Adrenal gland (tissue), 12 donors: ENCODE results near the gene PAXIP1. TPM values are rescaled to one million over a fixed set of nuclear protein-coding genes. Genes with fewer than 3 reads are reported as not detected.

Experiments used
- DNase-seq, 7 donors: peaks; one replicate each; pipeline ENCODE4 v3.0.0-alpha.2; 2019 to 2020
- H3K27ac ChIP-seq, 5 donors: fragments of 200-600 bp; sonication (generic) in 4 of 5; 1 replicate in 3 of 5; 2 replicates in 2 of 5; pipeline versions ENCODE4 v1.5.1 to v1.8.0; 2016 to 2020; ENCODE audit warnings: mild to moderate bottlenecking in 1 of 5
- H3K27me3 ChIP-seq: fragments of 200-600 bp; 2 replicates; pipeline ENCODE4 v1.8.0; 2021
- H3K36me3 ChIP-seq, 2 donors: fragments of 200-600 bp; replicated peaks in 1 of 2; 1 replicate in 1 of 2; 2 replicates in 1 of 2; pipeline versions ENCODE4 v1.5.1 to v1.8.0; 2018 to 2022
- H3K4me1 ChIP-seq, 2 donors: fragments of 200-600 bp; replicated peaks in 1 of 2; 1 replicate in 1 of 2; 2 replicates in 1 of 2; pipeline versions ENCODE4 v1.5.1 to v1.8.0; 2018 to 2021
- H3K4me3 ChIP-seq, 4 donors: fragments of 200-600 bp; sonication (generic) in 3 of 4; one replicate each; pipeline ENCODE4 v1.5.1; 2016 to 2018
- H3K9me3 ChIP-seq, 3 donors: fragments of 200-600 bp; sonication (generic) in 1 of 3; replicated peaks in 1 of 3; 1 replicate in 2 of 3; 2 replicates in 1 of 3; pipeline versions ENCODE4 v1.5.1 to v1.8.0; 2016 to 2021
- POLR2A ChIP-seq, 2 donors: fragments of 450-650 bp; IDR thresholded peaks; one replicate each; pipeline ENCODE4 v1.6.1; 2017; ENCODE audit warnings: antibody characterized with exemption in 2 of 2, mild to moderate bottlenecking in 2 of 2, moderate library complexity in 1 of 2
- whole genome bisulfite sequencing, 4 donors: extraction: QIAGEN DNeasy Blood & Tissue Kit in 2 of 4; methylation state at CpG; one replicate each; pipeline versions ENCODE4 v1.1.5 to v1.1.7; 2013 to 2017; 5-methylcytosine and 5-hydroxymethylcytosine counted together
- intact Hi-C, 2 donors: fragments of 100-400 bp; cut with DNase I; formaldehyde crosslinking; loops; one replicate each; pipeline versions ENCODE4 v1.14.1 to v1.15.0; 2022 to 2023
- polyA plus RNA-seq, 3 donors: library from polyadenylated mRNA; stranded (reverse); fragments of 200-250 nt in 2 of 3; fragments of 350-450 nt in 1 of 3; fragmentation: Illumina TruSeq in 1 of 3; extraction: RNeasy Lipid Tissue Mini Kit (QIAGEN cat#74804) in 1 of 3; gene quantifications; one replicate each; pipeline ENCODE4 v1.2.3, GENCODE V29; 2013 to 2014
- total RNA-seq, 9 donors: library from RNA; depleted of rRNA in 4 of 9; stranded (reverse); fragments of >200 nt in 4 of 9; fragments of 120-200 nt in 1 of 9; fragmentation: NEBNext Ultra II Directional in 1 of 9; extraction: Animal tissue kit (Norgen Biotek cat#: 25700) in 1 of 9; gene quantifications; one replicate each; pipeline versions ENCODE4 v1.1.0 to v1.2.4, GENCODE V29; 2013 to 2023
- TF ChIP-seq, protein P1 (sequence below), 6 experiments: fragments of 450-650 bp in 4 of 6; fragments of 200-600 bp in 2 of 6; sonication (generic) in 1 of 6; IDR thresholded peaks; 1 replicate in 5 of 6; 2 replicates in 1 of 6; pipeline versions ENCODE4 v1.5.1 to v1.8.0; 2016 to 2021; ENCODE audit warnings: antibody characterized with exemption in 6 of 6, mild to moderate bottlenecking in 2 of 6, moderate library complexity in 1 of 6
- donor health status: healthy with polysubstance abuse.
- donor health status: Bipolar disorder and iron deficiency.
- donor health status: DM: yes; HTN: yes; CAD: no.
- donor health status: DM: no; HTN: no; CAD: no.
- donor health status: DM: no; HTN: no; CAD: no.
- donor health status: DM: yes; HTN: yes; CAD: no.

PAXIP1 gene
- total and polyA plus RNA-seq, 12 donors = 4.1 to 11.7 (median 7.8) TPM

DNA sequence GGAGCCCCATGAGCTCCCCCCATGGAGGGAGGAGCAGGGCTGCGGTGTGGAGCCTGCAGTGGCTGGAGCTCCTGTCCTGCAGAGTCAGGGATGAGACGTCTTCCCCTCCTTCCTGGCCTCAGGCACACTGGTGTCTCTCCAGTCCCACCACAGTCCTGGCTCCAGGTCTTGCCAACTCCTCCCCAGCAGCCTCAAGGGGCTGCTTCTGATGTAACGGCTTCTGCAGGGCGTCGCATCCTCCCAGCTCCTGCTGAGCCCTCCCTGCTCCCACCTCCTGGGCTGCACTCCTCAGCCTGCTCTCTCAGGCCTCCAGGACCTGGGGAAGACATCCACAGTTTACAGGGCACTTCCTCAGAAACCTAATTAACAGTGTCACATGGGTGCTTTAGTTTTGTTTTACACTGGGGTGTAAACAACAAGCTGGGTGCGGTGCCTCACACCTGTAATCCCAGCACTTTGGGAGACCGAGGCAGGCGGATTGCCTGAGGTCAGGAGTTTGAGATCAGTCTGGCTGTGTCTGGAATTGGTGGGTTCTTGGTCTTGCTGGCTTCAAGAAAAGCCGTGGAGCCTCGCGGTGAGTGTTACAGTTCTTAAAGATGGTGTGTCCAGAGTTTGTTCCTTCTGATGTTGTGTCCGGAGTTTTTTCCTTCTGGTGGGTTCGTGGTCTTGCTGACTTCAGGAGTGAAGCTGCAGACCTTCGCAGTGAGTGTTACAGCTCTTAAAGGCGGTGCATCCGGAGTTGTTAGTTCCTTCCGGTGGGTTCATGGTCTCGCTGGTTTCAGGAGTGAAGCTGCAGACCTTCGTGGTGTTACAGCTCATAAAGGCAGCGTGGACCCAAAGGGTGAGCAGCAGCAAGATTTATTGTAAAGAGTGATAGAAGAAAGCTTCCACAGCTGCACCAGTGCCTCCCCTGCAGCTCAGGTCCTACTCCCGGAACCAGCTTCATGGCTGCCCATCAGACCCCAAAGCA, 95.0 kb downstream of the PAXIP1 start:
- TF ChIP-seq, protein P1, sequence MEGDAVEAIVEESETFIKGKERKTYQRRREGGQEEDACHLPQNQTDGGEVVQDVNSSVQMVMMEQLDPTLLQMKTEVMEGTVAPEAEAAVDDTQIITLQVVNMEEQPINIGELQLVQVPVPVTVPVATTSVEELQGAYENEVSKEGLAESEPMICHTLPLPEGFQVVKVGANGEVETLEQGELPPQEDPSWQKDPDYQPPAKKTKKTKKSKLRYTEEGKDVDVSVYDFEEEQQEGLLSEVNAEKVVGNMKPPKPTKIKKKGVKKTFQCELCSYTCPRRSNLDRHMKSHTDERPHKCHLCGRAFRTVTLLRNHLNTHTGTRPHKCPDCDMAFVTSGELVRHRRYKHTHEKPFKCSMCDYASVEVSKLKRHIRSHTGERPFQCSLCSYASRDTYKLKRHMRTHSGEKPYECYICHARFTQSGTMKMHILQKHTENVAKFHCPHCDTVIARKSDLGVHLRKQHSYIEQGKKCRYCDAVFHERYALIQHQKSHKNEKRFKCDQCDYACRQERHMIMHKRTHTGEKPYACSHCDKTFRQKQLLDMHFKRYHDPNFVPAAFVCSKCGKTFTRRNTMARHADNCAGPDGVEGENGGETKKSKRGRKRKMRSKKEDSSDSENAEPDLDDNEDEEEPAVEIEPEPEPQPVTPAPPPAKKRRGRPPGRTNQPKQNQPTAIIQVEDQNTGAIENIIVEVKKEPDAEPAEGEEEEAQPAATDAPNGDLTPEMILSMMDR (IDR thresholded peaks at IDR 0.05) = no peak
- TF ChIP-seq POLR2A (IDR thresholded peaks at IDR 0.05) = no peak
- intact Hi-C loops = no loop called here
- Histone ChIP-seq H3K27me3 (no peaks in the 10 kb centered on the region), H3K36me3 (no peaks in the 10 kb centered on the region), H3K27ac (no peak overlapping the region), H3K9me3 (no peaks in the 10 kb centered on the region), H3K4me3 (no peak overlapping the region), H3K4me1 (no peaks in the 10 kb centered on the region)
- 69 to 83% (median 71%) methylated on average over 15 to 21 of the region's 21 CpGs for WGBS, 4 donors
- no peak for DNase-seq

DNA sequence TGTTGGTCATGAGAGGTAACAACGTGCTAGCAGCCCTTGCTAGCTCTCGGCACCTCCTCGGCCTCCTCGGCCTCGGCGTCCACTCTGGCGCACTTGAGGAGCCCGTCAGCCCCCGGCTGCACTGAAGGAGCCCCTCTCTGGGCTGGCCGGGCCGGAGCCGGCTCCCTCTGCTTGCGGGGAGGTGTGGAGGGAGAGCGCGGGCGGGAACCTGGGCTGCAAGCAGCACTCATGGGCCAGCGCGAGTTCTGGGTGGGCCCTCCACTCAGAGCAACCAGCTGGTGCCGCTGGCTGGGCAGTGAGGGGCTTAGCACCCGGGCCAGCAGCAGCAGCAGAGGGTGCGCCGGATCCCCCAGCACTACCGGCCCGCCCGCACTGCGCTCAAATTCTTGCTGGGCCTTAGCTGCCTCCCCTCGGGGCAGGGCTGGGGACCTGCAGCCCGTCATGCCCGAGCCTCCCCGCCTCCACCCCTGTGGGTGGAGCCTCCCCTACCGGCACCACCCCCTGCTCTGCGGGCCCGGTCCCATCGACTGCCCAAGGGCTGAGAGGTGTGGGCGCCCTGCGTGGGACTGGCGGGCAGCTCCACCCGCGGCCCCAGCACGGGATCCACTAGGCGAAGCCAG, 96.1 kb downstream of the PAXIP1 start:
- Histone ChIP-seq H3K27me3 (no peaks in the 10 kb centered on the region), H3K9me3 (no peaks in the 10 kb centered on the region), H3K27ac (no peak overlapping the region), H3K36me3 (no peaks in the 10 kb centered on the region), H3K4me1 (no peaks in the 10 kb centered on the region), H3K4me3 (no peak overlapping the region)
- intact Hi-C loops = no loop called here
- no peak for DNase-seq
- TF ChIP-seq, protein P1 (IDR thresholded peaks at IDR 0.05) = no peak
- TF ChIP-seq POLR2A (IDR thresholded peaks at IDR 0.05) = no peak
- WGBS, 4 donors = 89 to 97% (median 95%) methylated on average over 10 to 41 of the region's 41 CpGs

DNA sequence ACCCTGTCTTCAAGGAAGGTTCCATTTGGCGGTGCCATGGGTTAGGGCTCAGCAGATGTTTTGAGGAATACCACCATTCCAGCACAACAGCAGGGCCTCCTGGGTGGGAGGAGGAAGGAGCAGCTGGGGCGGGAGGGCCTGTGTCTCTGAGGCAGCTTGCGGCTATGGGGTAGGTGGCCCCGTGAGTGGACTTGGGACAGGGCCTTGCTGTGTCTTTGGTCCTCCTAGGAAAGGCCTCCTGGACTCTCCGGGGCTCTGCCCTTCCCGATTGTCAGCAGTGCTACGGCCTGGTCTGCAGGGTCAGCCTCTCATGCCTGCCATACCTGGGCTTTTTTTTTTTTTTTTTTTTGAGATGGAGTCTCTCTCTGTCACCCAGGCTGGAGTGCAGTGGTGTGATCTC, 96.7 kb downstream of the PAXIP1 start:
- intact Hi-C loops = no loop called here
- H3K27me3 ChIP-seq = no peaks in the 10 kb centered on the region
- H3K4me3 ChIP-seq = no peak overlapping the region
- no peaks in the 10 kb centered on the region for H3K36me3 ChIP-seq
- 88 to 95% (median 93%) methylated on average over 6 to 7 of the region's 7 CpGs for WGBS, 4 donors
- no peaks in the 10 kb centered on the region for H3K4me1 ChIP-seq
- TF ChIP-seq, protein P1 (IDR thresholded peaks at IDR 0.05) = no peak
- no peak for TF ChIP-seq POLR2A (IDR thresholded peaks at IDR 0.05)
- no peak overlapping the region for H3K27ac ChIP-seq
- no peak for DNase-seq
- H3K9me3 ChIP-seq = no peaks in the 10 kb centered on the region

DNA sequence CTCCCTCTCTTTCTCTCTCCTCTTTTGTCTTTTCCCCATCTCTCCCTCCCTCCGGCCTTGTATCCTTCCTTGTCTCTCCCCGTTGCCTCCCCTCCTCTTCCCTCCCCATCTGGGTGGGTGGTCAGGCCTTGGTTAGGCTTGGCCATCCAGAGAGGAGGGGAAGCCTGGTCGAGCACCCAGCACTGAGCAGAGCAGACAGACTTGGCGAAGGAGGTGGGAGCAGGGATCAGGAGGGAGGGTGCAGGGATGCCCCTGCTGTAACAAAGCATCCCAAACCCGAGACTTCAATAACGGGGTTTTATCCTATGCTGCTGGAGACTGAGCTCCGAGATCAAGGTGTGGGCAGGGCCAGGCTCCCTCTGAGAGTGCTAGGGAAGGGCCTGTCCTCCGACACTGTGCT, 97.3 kb downstream of the PAXIP1 start:
- Histone ChIP-seq H3K4me3 (no peak overlapping the region), H3K9me3 (no peaks in the 10 kb centered on the region), H3K4me1 (no peaks in the 10 kb centered on the region), H3K27me3 (no peaks in the 10 kb centered on the region), H3K36me3 (no peaks in the 10 kb centered on the region), H3K27ac (no peak overlapping the region)
- TF ChIP-seq, protein P1 (IDR thresholded peaks at IDR 0.05) = no peak
- TF ChIP-seq POLR2A (IDR thresholded peaks at IDR 0.05) = no peak
- 80 to 84% (median 82%) methylated on average over 7 to 8 of the region's 8 CpGs for WGBS, 4 donors
- DNase-seq = no peak
- intact Hi-C loops = no loop called here
